C4-2B (cell line): ENCODE measurements around the gene APOA1.

ENCODE experiments used
- H3K27ac ChIP-seq: fragments of 450-650 bp; 2 replicates; pipeline ENCODE4 v1.5.1; 2017
- CTCF ChIP-seq: fragments of 450-650 bp; conservative IDR thresholded peaks from 2 replicates; pipeline ENCODE4 v1.5.1; 2017; ENCODE audit warnings: mild to moderate bottlenecking
- ZFX ChIP-seq: fragments of 450-650 bp; IDR thresholded peaks from 2 replicates; pipeline ENCODE4 v1.6.1; 2017

APOA1 gene

DNA sequence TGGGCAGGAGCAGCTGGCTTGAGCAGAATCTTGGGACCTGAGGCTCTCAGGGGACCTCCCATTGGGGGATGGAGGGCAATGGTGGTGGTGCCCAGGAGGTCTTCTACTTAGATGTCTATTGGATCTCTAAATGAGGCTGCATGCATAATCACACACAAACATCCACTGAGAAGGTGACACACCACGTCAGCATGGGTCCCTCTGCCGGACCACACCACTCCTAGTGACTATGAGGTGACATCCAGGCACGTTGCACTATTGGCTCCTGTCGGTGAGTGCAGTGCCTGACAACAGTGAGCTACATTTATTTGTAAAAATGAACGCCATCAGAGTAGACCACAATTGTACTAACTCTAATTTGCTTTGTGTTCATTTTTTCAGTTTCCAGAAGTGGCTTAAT is 12.0 kb downstream of the APOA1 start:
- TF ChIP-seq ZFX = no peak
- no peak for TF ChIP-seq CTCF
- H3K27ac ChIP-seq = no peak overlapping the region

GRCh38 chr11:116823031-116823843 is 14.2 kb downstream of the APOA1 start, which contains the start of gene APOA4:
Gene APOA4, minus strand, starts transcription at chr11:116823304. Its CDS starts 113 bp downstream, at chr11:116823191.
- no peak within 1 kb of the TSS for H3K27ac ChIP-seq
- TF ChIP-seq CTCF (no peak), ZFX (no peak)

- TF ChIP-seq ZFX (no peak), CTCF (no peak)
- H3K27ac ChIP-seq = no peak overlapping the region
Measured at GRCh38 chr11:116822575-116822974, 14.8 kb downstream of the APOA1 start.

DNA sequence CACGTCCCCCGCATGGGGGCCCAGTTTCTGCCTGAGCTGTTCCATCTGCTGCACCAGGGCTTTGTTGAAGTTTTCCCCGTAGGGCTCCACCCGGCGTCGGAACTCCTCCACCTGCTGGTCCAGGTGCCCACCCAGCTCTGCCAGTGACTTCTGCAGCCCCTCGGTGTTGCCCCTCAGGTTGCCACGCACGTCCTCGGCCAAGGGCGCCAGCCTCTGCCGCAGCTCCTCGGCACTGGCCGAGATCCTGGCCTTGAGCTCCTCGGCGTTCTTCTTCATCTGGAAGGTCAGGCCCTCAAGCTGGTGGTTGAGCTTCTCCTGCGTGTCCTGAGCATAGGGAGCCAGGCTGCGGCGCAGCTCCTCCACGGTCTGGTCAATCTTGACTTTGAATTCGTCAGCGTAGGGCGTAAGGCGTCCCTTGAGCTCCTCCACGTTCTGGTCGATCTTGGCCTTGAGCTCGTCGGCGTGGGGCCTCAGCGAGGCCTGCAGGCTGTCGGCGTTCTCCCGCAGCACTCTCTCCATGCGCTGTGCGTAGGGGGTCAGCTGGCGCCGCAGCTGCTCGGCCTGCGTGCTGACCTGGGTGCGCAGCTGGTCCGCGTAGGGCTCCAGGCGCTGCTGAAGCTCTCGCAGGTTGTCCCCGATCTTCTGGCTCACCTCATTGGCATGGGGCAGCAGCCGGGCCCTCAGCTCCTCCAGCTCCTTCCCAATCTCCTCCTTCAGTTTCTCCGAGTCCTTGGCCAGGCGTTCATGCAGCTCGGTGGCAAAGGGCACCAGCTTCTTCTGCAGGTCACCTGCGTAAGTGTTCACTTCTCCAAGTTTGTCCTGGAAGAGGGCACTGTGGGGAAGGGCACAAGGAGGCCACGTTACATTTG is 16.1 kb downstream of the APOA1 start:
- no peak overlapping the region for H3K27ac ChIP-seq
- TF ChIP-seq ZFX = no peak
- no peak for TF ChIP-seq CTCF

DNA sequence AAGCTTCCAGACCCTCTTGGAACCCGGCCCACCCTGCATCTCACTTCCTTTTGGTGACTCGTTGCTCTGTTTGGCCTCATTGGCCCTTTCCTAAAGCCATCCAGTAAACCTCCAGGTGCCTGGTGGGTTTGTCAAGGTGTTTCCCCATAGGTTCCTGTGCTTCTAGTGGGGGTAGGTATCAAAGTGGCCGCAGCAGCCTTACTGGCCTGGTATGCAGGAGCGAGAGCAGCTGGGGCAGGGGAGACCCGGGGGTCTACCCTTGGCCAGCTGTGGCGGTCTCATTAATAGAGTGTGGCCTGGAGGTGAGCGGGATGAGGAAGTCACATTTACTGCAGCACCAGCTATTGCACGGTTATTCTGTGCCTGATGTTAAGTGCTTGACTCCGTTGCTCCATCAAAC is 18.4 kb downstream of the APOA1 start:
- no peak overlapping the region for H3K27ac ChIP-seq
- no peak for TF ChIP-seq CTCF
- TF ChIP-seq ZFX = no peak

DNA sequence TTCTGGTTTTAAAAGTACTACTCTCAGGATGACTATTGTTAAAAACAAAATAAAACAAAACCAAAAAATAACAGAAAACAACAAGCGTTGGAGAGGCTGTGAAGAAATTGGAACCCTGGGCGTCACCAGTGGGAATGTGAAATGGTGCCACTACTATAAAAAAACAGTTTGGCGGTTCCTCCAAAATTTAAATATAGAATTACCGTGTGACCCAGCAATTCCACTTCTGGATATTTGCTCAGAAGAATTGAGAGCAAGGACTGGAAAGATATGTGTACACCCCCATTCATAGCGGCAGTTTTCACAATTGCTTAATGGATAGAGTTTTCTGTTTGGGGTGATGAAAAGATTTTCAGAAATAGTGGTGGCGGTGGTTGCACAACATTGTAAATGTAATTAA is 22.9 kb downstream of the APOA1 start:
- no peak for TF ChIP-seq CTCF
- no peak for TF ChIP-seq ZFX
- H3K27ac ChIP-seq = no peak overlapping the region

DNA sequence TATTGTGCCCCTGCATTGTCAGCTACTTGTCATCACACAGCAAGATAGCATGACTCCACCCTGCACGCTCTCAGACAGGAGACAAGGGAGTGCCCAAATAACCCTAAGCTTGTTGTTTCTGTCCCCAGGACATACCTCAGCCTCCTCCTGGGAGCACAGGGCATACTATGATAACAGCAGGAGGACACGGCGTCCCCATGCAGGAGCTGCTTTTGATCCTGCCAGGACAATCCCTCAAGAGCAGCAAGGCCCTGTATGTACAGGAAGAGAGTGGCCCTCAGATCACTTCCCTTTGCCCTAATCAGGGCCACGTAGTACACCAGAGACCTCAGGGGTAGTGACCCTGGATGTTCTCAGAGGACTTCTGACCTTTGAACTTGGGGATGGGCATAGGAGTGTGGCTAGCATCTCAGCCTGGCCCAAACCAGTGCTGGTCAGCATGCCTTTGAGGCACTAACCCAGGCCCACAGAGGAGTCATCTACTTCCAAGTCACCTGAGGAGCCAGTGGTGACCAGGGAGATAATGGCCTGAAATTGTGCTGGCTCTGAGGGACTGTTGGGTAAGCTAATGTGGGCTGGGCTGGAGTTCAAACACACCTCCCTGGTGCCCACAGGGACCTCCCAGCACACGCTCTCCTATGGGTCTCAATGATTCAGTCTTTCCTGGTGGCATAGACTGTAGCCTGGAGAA is 23.5 kb downstream of the APOA1 start:
- TF ChIP-seq CTCF (no peak), ZFX (no peak)
- H3K27ac ChIP-seq = no peak overlapping the region
